HG02973 (cell line): ENCODE measurements around the gene TECRL.

Experiments
- ATAC-seq: cut with Tn5 transposase; IDR thresholded peaks from one replicate; pipeline ENCODE4 v1.9.1; 2021; ENCODE audit warnings: moderate library complexity; ENCODE audit not compliant: unreplicated experiment

The TECRL gene

DNA sequence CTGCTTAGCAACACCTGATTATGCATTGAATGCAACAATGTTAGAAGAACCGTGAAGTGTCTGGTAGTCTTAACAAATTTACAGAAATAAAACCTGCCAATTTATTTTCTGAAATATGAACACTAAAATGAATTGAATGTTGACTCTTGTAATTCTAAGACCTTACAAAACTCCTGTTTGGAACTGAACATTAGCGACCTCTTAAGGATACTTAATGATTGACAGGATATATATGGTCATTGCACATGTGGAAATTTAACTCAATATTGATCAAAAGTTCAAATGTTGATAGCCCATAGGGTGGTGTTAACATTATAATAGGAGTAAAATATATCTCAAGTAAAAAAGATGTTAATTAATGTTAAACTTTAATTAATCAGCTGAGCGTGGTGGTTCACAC, 79.1 kb downstream of the TECRL start:
- no peak for ATAC-seq

DNA sequence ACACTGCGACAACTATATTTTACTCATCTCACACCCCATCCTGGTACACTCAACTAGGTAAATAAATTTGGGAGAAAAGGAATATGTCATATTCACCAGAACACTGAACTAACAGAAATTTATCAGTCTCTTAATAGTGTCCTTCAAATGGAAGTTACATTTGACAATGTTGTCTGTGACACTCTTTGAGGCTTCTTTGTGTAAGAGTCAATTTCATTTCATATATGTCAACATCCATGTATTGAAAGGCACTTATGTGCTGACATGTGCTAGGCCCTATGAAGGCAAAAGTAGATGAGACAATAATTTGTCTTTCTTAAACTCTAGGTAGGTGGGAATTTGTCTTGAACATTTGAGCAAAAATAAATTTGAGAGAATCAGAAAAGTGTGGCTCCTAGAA, 82.0 kb downstream of the TECRL start:
- no peak for ATAC-seq

DNA sequence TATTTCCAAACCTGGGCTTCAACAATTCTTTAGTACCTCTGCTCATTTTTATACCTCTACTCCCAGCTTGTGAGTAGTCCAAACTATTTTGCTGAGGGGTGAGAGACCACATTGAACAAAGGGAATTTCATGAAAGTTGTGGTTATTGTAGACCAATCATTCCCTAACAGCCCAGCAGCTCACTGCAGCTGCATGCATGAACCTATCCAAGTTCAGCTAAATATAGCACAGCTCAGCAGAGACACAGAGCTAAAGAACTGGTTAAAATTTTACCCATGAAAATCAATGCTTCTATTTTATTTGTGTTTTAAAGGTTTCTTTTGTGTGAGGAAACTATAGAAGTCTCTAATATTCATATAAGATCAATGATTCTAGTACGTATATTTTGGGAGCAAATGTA, 82.7 kb downstream of the TECRL start:
- no peak for ATAC-seq

DNA sequence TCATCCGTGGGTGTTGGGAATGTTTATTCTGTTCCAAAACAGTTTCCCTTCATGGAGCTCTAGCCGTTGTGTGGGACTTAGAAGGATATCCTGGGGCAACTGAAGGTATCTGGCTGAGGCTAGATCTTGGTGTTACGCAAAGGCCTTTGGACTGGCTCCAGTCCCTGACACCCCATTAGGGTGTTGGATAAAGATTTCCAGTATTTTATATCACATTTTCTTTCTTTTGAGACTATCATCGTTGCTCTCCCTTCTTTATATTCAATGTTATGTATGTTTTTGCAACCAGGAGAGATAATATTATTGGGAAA, 103.0 kb downstream of the TECRL start:
- no peak for ATAC-seq

DNA sequence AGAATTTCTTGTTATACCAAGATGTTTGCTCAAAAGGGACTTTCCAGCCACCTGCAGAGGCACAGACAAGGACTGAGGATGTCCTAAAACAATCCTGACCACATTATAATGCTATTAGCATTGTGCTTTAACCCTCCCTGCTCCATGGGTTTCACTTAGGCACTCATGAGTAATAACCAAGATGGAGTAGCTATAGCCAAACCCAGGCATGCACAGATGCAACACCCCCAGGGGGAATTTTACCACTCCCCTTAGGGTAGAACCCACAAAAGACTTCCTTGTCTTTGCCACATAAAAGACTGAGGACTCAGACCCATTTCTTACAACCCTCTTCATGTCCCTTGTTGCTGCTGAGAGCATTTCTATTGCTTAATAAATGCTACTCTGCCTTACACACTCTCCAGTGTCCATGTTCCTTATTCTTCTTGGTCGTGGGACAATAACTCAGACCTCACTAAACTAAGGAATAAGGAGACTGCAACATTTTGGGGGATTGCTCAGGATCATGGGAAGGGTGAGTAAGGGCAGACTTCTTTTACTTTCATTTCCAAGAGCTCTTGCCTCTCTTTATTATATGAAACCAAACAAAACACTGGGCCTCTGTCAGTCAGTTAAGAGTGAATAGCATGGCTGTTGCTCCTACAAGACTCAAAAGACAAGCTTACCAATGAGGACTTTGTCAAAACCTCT, 103.5 kb downstream of the TECRL start:
- no peak for ATAC-seq

DNA sequence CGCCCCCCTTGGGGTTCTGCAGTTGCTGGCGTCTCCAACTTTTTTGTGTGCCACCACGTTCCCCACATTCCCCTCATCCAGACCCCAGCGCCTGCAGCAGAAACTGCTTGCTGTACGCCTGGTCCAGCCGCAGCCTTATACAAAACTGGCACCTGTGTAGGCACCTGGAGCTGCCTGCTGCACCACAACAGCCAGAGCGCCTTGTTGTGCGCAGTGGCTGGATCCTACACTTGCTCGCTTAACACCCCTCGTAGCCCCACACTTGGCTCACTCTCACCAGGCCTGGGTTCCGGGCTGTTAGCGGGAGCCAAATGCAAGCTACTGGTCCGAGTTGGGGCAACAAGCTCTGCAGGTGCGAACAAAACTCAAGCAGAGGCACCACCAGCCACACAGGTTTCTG, 136.8 kb downstream of the TECRL start:
- no peak for ATAC-seq

DNA sequence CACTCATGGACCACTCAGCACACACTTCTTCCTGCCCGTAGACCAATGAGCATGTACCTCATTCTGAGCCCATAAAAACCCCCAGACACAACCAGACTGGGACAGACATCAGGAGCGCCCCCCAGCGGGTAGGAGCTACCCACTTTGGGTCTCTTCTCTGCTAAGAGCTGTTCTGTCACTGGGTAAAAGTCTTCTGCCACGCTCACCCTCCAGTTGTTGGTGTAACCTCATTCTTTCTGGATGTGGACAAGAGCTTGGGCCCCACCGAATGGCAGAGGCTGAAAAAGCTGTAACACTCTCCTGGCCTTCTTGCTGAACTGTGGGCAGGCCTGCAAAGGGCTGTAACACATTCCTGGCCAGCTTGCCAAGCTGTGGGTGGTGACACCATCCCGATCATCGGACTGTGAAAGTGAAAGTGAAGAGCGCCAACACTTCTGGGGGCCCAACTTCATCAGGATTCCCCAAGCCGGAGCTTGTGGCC, 137.6 kb downstream of the TECRL start:
- no peak for ATAC-seq

DNA sequence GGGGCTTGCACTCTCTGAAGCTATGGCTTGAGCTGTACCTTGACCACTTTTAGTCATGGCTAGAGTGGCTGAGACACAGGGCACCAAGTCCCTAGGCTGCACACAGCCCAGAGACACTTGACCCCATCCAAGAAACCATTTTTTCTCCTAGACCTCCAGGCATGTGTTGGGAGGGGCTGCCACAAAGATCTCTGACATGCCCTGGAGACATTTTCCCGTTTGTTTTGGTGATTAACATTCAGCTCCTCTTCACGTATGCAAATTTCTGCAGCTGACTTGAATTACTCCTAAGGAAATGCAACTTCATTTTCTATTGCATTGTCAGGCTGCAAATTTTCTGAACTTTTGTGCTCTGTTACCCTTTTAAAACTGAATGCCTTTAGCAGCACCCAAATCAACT, 142.6 kb downstream of the TECRL start:
- no peak for ATAC-seq

DNA sequence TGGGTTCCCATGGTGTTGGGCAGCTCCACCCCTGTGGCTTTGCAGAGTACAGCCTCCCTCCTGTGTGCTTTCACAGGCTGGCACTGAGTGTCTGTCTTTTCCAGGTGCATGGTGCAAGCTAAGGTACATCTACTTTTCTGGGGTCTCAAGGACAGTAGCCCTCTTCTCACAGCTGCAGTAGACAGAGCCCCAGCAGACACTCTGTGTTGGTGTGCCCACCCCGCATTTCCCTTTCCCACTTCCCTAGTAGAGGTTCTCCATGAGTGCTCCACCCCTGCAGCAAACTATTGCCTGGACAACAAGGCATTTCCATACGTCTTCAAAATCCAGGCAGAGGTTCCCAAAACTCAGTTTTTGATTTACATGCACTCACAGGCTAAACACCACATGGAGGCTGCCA, 143.0 kb downstream of the TECRL start:
- ATAC-seq: no peak

DNA sequence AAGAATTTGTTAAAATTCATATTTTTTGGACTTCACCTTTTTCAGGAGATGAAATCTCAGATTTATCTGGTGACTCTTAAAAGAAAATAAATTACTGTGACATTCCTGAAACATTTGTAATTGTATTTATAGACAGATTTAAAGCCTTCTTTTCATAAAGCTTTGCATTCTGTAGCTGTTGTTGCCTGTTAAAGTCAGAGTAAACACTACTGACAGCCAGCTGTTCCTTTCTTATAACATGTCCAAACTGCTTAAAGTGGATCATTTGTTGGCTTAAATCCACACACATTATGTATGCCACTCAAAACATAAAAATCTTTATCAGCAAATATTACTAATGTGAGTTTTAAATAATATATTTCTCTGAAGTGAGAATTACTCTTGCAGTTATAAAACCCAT, 157.5 kb downstream of the TECRL start:
- ATAC-seq: no peak

DNA sequence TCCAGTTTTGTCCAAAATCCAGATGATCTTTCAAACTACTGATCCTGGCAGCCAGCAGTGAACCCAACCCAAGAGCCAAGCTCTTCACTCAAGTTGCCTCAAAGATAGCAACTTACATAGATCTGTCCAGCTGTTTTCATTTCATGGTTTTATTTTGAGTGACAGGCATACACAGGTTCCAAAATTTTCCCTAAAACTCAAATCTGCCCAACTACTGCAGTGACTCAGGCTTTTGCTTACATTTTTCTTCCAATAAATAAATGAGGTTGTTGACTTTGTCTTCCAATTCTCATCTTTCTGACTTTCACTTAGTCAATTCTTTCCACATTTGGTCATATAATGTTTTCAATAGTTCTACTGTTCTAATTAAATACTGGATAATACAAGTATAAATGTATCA, 158.8 kb downstream of the TECRL start:
- ATAC-seq: no peak

DNA sequence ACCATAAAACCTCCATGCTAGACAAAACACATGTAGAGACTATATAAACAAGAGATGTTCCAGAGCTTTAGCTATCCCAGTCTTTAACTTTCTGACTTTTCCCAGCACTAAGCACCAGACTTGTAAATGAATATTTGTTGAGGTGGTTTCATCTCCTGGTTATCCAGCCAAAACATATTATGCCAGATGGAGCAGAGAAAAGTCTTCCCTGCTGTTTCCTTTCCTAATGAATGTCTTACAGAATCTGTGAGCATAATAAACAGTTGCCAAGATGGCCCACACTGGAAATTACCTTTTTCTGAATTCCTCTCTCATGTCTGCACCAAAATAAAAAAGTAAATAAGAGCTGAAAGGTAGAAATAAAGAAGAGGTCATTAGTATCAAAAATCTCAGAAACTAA, 159.2 kb downstream of the TECRL start:
- ATAC-seq: no peak

DNA sequence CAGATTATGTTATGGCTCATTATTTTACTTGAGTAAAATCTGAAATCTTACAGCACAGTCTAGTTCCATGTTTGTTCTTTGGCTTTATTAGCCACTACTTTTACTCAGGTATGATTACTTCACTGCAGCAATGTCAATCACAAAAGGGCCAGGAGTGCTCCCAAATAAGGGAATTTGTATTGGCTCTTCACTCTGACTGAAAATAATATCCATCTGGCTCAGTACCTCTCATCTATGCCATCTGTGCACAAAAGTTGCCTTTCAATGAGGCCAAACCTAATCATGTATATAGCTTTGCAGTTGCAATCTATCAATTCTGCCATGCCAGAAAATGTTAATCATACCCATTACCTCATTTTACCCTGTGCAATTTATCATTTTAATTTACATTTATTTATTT, 161.1 kb downstream of the TECRL start:
- no peak for ATAC-seq

DNA sequence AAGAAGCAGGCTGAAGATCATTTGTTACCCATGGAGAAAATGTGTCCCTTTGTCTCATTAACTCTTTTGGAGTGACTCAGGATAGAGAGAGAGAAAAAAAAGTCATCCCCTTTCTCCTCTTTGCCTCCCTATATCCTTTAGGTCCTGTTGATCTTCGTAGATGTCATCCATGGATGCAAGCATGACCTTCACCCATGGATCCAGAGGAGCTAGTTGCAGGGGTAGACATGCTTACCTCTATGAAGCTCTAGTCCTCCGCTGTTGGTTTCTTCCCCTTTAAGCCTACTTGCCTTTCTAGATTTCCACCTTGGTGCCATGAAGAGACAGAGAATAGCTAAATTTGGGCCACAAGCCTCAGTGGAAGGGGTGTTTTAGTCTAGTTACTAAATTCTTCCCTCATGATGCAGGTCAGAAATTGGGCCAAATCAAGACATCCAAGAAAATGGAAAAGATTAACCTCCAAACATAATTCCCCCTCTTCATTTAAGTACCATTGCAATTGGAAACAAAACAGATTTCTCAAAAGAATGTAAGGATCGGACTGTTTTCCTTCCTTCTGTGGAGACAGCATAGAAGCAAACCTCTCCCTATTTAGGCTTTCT, 178.4 kb downstream of the TECRL start:
- ATAC-seq: no peak
